GM19193 (cell line): ENCODE measurements around the gene CEP97.

Source experiments
- POLR2A ChIP-seq: IDR thresholded peaks from 4 replicates; pipeline ENCODE4 v1.6.1; 2011; ENCODE audit not compliant: insufficient read depth, insufficient read length; ENCODE audit errors: extremely low read depth

CEP97 gene

GRCh38 chr3:101724329-101725193 lies at the start of gene CEP97:
TSS of gene CEP97 (plus strand) at chr3:101724614. CDS start at chr3:101724677, 63 bp downstream.
- peak; percentile 56 for TF ChIP-seq POLR2A

- TF ChIP-seq POLR2A, result no peak
These were observed 48.7 kb upstream of the CEP97 start for GRCh38 chr3:101675709-101676215.

- TF ChIP-seq POLR2A, result peak; percentile 61
These were observed 48.1 kb upstream of the CEP97 start for GRCh38 chr3:101676216-101676764.

- TF ChIP-seq POLR2A, result peak; percentile 71
These were observed 47.5 kb upstream of the CEP97 start, which contains the start of gene ZBTB11 for GRCh38 chr3:101676765-101677435. TSS of gene ZBTB11 (minus strand) at chr3:101677132. CDS start at chr3:101676914, 218 bp downstream.

- no peak for TF ChIP-seq POLR2A
These were observed 46.8 kb upstream of the CEP97 start for GRCh38 chr3:101677436-101678286.

GRCh38 chr3:101680466-101680865 lies 43.9 kb upstream of the CEP97 start:
- no peak for TF ChIP-seq POLR2A

- no peak for TF ChIP-seq POLR2A
These were observed 39.4 kb upstream of the CEP97 start for GRCh38 chr3:101685050-101685400.

- TF ChIP-seq POLR2A, result no peak
These were observed 38.5 kb upstream of the CEP97 start for GRCh38 chr3:101685870-101686307.

- TF ChIP-seq POLR2A, result no peak
These were observed 37.1 kb upstream of the CEP97 start for GRCh38 chr3:101687142-101687931.

GRCh38 chr3:101689286-101689685 lies 35.1 kb upstream of the CEP97 start:
- no peak for TF ChIP-seq POLR2A

GRCh38 chr3:101690972-101691371 lies 33.4 kb upstream of the CEP97 start:
- no peak for TF ChIP-seq POLR2A

- no peak for TF ChIP-seq POLR2A
These were observed 28.5 kb upstream of the CEP97 start for GRCh38 chr3:101695779-101696372.

- TF ChIP-seq POLR2A, result no peak
These were observed 22.4 kb upstream of the CEP97 start for GRCh38 chr3:101701696-101702634.

- no peak for TF ChIP-seq POLR2A
These were observed 21.7 kb upstream of the CEP97 start for GRCh38 chr3:101702726-101703125.
